ENCODE measurements around the gene ROMO1.
A peak's percentile ranks its signal among the peaks of the same experiment; 100 is the strongest.

The ROMO1 gene

GRCh38 chr20:35699127-35699956 lies at the start of gene ROMO1, which contains the start of gene NFS1:
ROMO1 (plus strand) TSS chr20:35699405; CDS start chr20:35699633, 228 bp downstream.
NFS1 (minus strand) TSS chr20:35699352; CDS start chr20:35699288, 64 bp downstream.
- DNase-seq (ENCODE audit: low read depth in 2 of 2): peak; percentile 81 to 82

GRCh38 chr20:35650632-35651031 lies 48.6 kb upstream of the ROMO1 start:
- DNase-seq (ENCODE audit: low read depth in 2 of 2): no peak

- no peak for DNase-seq (ENCODE audit: low read depth in 2 of 2)
Measured at GRCh38 chr20:35651958-35652357, 47.2 kb upstream of the ROMO1 start.

GRCh38 chr20:35652641-35653429 lies 46.4 kb upstream of the ROMO1 start:
- no peak for DNase-seq (ENCODE audit: low read depth in 2 of 2)

GRCh38 chr20:35653430-35653734 lies 45.8 kb upstream of the ROMO1 start:
- no peak for DNase-seq (ENCODE audit: low read depth in 2 of 2)

- no peak for DNase-seq (ENCODE audit: low read depth in 2 of 2)
Measured at GRCh38 chr20:35653893-35654292, 45.3 kb upstream of the ROMO1 start.

GRCh38 chr20:35654415-35654814 lies 44.8 kb upstream of the ROMO1 start:
- no peak for DNase-seq (ENCODE audit: low read depth in 2 of 2)

- DNase-seq (ENCODE audit: low read depth in 2 of 2): no peak
Measured at GRCh38 chr20:35657271-35657670, 41.9 kb upstream of the ROMO1 start.

GRCh38 chr20:35660122-35660937 lies 38.9 kb upstream of the ROMO1 start:
- DNase-seq (ENCODE audit: low read depth in 2 of 2): peak in 1 of 2 donors; percentile 29

GRCh38 chr20:35661053-35661452 lies 38.2 kb upstream of the ROMO1 start:
- DNase-seq (ENCODE audit: low read depth in 2 of 2): no peak

- no peak for DNase-seq (ENCODE audit: low read depth in 2 of 2)
Measured at GRCh38 chr20:35661908-35662307, 37.3 kb upstream of the ROMO1 start.

- no peak for DNase-seq (ENCODE audit: low read depth in 2 of 2)
Measured at GRCh38 chr20:35662551-35662950, 36.7 kb upstream of the ROMO1 start.

- peak; percentile 27 to 43 for DNase-seq (ENCODE audit: low read depth in 2 of 2)
Measured at GRCh38 chr20:35663516-35664465, 35.4 kb upstream of the ROMO1 start.

- DNase-seq (ENCODE audit: low read depth in 2 of 2): peak; percentile 88 to 90
Measured at GRCh38 chr20:35664466-35665206, 34.6 kb upstream of the ROMO1 start, which contains the start of the genes CPNE1 and RBM12. CPNE1 (minus strand) TSS chr20:35664900; CDS start chr20:35632923, 31,977 bp downstream. RBM12 (minus strand) TSS chr20:35664900; CDS start chr20:35655322, 9,578 bp downstream.

GRCh38 chr20:35665949-35666288 lies 33.3 kb upstream of the ROMO1 start:
- no peak for DNase-seq (ENCODE audit: low read depth in 2 of 2)

- DNase-seq (ENCODE audit: low read depth in 2 of 2): no peak
Measured at GRCh38 chr20:35669221-35669620, 30.0 kb upstream of the ROMO1 start.

- no peak for DNase-seq (ENCODE audit: low read depth in 2 of 2)
Measured at GRCh38 chr20:35669681-35670080, 29.5 kb upstream of the ROMO1 start.

- DNase-seq (ENCODE audit: low read depth in 2 of 2): no peak
Measured at GRCh38 chr20:35673884-35674283, 25.3 kb upstream of the ROMO1 start.

- no peak for DNase-seq (ENCODE audit: low read depth in 2 of 2)
Measured at GRCh38 chr20:35674921-35675320, 24.3 kb upstream of the ROMO1 start.
